Hematopoietic multipotent progenitor cell treated with erythropoietin and hydrocortisone succinate and interleukin-3 and kit ligand, for 15 days (in vitro differentiated cells): ENCODE data around the gene LRCH2.
"Not testable (repeated sequence)": the region's sequence is repeated elsewhere in the genome, so short reads cannot be mapped to it uniquely, and the experiment has no call there.

ENCODE experiments used
- DNase-seq: peaks from one replicate; pipeline ENCODE4 v3.0.0-alpha.2; 2015; ENCODE audit warnings: low spot score

LRCH2 gene

DNA sequence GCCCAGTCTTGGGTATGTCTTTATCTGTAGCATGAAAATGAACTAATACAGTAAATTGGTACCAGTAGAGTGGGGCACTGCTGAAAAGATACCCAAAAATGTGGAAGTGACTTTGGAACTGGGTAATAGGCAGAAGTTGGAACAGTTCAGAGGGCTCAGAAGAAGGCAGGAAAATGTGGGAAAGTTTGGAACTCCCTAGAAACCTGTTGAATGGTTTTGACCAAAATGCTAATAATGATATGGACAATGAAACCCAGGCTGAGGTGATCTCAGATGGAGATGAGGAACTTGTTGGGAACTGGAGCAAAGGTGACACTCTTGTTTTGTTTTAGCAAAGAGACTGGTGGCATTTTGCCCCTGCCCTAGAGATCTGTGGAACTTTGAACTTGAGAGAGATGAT lies 24.3 kb downstream of the LRCH2 start:
- not testable (repeated sequence) for DNase-seq

GRCh38 chrX:115204040-115204439 lies 29.9 kb downstream of the LRCH2 start:
- no peak for DNase-seq

- DNase-seq, result no peak
Measured at GRCh38 chrX:115192244-115192700, 41.6 kb downstream of the LRCH2 start.

DNA sequence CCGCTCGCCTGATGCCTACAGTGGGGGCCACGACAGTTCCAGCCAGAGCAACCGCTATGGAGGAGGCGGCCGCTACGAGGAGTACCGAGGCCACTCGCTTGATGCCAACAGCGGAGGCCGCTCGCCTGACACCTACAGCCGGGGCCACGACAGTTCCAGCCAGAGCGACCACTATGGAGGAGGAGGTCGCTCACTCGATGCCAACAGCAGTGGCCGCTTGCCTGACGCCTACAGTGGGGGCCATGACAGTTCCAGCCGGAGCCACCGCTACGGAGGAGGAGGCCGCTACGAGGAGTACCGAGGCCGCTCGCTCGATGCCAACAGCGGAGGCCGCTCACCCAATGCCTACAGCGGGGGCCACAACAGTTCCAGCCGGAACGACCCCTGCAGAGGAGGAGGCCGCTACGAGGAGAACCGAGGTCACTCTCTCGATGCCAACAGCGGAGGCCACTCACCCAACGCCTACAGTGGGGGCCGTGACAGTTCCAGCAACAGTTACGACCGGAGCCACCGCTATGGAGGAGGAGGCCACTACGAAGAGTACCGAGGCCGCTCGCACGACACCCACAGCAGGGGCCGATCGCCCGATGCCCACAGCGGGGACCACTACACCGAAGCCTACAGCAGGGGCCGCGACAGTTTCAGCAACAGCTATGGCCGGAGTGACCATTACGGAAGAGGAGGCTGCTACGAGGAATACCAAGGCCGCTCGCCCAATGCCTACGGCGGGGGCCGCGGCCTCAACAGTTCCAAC lies 42.2 kb downstream of the LRCH2 start:
- no peak for DNase-seq

- DNase-seq, result no peak
Measured at GRCh38 chrX:115190636-115191489, 43.0 kb downstream of the LRCH2 start.

DNA sequence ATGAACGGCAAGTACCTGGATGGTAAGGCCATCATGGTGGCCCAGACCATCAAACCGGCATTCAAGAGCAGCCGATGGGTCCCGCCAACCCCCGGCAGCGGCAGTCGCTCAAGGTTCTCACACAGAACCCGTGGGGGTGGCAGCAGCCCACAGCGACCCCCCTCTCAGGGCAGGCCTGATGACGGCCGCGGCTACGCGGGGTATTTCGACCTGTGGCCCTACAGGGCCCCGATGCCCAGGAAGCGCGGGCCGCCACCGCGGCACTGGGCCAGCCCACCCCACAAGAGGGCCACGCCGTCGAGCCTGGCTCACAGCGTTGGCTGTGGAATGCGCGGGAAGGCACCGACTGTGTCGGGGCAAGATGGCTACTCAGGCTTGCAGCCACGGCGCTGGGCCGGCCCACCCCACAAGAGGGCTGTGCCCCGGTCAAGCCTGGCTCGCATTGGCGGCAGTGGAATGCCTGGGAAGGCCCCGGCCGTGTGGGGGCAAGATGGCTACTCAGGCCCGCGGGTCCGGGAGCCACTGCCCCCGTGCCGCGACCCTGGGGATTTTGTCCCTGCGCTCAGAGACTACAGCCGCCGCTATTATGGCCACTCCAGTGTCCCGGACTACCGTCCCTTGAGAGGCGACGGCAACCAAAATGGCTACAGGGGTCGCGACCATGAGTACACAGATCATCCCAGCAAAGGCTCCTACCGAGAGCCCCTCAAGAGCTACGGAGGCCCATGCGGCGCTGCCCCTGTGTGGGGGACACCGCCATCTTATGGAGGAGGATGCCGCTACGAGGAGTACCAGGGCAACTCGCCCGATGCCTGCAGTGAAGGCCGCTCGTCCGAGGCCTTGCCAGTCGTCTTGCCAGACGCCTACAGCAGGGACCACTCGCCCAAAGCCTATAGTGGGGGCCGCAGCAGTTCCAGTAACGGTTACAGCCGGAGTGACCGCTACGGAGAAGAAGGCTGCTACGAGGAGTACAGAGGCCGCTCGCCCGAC lies 44.0 kb downstream of the LRCH2 start:
- DNase-seq, result no peak

- no peak for DNase-seq
Measured at GRCh38 chrX:115189110-115189509, 44.8 kb downstream of the LRCH2 start, which contains the start of gene RBMXL3. RBMXL3 (plus strand) TSS chrX:115189410; CDS start chrX:115189442, 32 bp downstream.

DNA sequence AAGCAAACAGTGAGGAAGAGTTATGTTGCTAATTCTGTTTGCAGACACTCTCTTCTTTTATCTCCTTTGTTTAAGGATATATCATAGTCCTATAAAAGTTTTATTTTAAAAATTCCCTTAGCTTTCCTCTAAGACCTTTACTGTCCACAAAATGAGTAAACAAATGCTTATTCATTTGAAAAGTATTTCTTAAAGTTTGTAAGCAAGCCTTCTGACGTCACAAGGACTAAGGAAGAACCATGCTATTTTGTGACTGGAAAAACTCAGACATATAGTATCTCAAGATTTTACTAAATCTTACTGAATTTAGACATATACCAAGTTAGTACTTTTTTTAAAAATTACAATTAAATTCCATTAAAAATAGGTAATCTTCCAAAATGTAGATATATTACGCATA lies 49.9 kb downstream of the LRCH2 start:
- DNase-seq, result no peak

DNA sequence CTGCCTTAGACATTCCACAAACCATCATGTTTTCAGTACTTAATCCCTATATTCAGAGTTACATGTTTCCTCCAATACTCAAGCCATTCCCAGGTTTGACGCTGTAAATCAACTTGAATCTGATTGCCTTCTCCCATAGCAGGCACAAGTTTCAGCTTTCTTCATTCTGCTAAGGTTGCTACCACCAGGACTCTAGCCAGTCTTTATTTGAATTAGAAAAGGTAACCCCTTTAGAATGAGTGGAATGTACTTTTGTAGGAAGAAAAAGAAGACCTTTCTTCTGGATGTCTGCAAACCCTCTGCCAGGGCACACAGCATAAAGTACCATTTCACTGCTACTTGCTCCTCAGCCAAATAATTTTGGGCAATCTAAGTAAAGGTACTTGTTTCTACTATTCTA lies 55.4 kb downstream of the LRCH2 start:
- DNase-seq, result no peak

DNA sequence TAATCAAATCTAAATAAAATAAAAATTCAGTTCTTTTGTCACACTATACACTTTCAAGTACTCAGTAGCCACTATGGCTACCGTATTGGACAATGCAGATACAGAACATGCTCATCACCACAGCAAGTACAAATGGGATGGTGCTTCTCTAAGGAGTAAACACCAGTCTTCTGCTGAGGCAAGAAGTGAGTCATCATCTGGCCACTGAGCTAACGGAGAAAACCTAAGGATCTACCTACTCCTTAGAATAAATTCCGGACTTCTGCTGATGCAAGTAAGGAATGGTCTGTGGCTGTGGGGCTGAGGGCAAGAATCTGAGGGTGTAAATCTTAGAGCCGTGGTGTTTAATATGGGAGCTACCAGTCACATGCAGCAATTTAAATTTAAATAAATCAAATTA lies 56.0 kb downstream of the LRCH2 start:
- no peak for DNase-seq

DNA sequence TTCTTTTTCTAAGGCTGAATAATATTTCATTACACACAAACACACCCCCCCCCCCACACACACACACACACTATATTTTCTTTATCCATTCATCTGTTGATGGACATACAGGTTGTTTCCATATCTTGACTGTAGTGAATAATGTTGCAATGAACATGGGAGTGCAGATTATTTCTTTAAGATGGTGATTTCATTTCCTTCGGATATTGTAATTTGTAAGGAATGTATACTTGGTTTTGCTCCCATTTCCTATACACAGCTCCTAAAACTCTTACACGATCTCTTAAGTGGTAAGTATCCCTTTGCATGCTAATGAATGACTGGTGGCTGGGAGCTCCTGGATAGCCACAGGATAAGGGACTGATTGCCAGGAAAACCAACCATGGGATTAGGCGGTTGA lies 59.3 kb downstream of the LRCH2 start:
- DNase-seq, result no peak

GRCh38 chrX:115173181-115173580 lies 60.7 kb downstream of the LRCH2 start:
- no peak for DNase-seq

- no peak for DNase-seq
Measured at GRCh38 chrX:115147220-115147619, 86.7 kb downstream of the LRCH2 start.

- DNase-seq, result no peak
Measured at GRCh38 chrX:115142057-115142456, 91.8 kb downstream of the LRCH2 start.

GRCh38 chrX:115138040-115138439 lies 95.9 kb downstream of the LRCH2 start:
- no peak for DNase-seq

- no peak for DNase-seq
Measured at GRCh38 chrX:115134382-115134781, 99.5 kb downstream of the LRCH2 start.

DNA sequence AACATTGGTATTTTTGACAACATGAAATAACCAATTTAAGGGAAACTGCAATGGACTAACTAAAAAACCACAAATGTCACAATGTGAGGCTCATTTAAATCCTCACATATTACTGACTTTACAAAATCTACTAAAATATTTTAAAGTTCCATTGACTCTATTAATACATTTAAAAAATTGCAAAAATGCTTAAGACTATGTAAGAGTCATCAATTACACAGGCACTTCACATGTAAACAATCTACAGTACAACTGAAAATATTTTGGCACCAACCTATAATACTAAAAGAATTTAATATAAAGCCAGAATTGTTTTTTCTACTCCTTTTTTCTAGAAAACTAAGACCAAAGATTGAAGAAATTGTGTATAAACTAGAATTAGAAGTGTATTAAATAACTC lies 121.5 kb downstream of the LRCH2 start:
- DNase-seq, result no peak

- no peak for DNase-seq
Measured at GRCh38 chrX:115098897-115099296, 135.0 kb downstream of the LRCH2 start.

DNA sequence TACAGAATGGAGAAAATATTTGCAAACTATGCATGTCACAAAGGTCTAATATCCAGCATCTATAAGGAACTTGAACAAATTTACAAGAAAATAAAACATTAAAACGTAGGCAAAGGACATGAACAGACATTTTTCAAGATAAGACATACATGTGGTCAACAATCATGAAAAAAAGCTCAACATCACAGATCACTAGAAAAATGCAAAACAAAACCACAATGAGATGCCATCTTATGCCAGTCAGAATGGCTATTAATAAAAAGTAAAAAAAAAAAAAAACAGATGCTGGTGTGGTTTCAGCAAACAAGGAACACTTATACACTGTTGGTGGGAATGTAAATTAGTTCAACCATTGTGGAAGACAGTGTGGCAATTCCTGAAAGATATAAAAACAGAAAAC lies 140.7 kb downstream of the LRCH2 start:
- DNase-seq, result no peak

- no peak for DNase-seq
Measured at GRCh38 chrX:115089419-115089818, 144.5 kb downstream of the LRCH2 start.

DNA sequence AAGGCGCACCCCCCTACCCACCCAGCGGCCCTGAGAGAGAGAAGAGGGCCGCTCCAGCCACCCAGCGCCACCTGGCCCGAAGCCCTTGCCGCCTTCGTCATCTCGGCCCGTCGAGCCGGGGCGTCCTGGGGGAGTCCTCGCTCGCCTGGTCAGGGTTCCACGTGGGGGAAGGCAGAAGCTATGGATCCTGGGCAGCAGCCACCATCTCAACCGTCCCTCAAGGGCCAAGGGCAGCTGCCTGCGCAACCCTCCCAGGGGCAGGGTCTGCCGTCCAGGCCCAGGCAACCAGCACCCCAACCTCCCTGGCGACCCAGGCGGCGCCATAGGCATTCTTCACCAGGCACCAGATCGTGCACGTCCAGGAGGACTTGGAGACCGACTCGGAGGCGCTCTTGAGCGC lies 165.0 kb downstream of the LRCH2 start:
- DNase-seq, result no peak

- no peak for DNase-seq
Measured at GRCh38 chrX:115067812-115068211, 166.1 kb downstream of the LRCH2 start.
